Keratinocyte (primary cell): ENCODE measurements around the gene NT5C1A.

Experiments
- CTCF ChIP-seq, 3 experiments: IDR thresholded peaks in 1 of 3; conservative IDR thresholded peaks in 1 of 3; optimal IDR thresholded peaks in 1 of 3; 2 replicates in 2 of 3; 3 replicates in 1 of 3; pipeline versions ENCODE3 to v1.5.1; 2011; ENCODE audit warnings: low read length in 3 of 3, mild to moderate bottlenecking in 3 of 3, moderate library complexity in 2 of 3, control low read depth in 1 of 3, inconsistent platforms in 1 of 3; ENCODE audit not compliant: insufficient read depth in 2 of 3; ENCODE audit errors: extremely low read depth in 1 of 3
- EZH2 ChIP-seq: IDR thresholded peaks from one replicate; pipeline ENCODE4 v1.6.1; 2012; ENCODE audit warnings: inconsistent platforms, mild to moderate bottlenecking, low read length, moderate library complexity

GRCh38 chr1:39689635-39690034 is 17.7 kb upstream of the NT5C1A start:
- no peak for TF ChIP-seq CTCF (optimal IDR thresholded peaks at IDR 0.05 in 1 of 3, IDR thresholded peaks at IDR 0.05 in 1 of 3, conservative IDR thresholded peaks at IDR 0.05 in 1 of 3; ENCODE audit: extremely low read depth in 1 of 3, insufficient read depth in 2 of 3, low read length in 3 of 3)
- TF ChIP-seq EZH2, result no peak
